Heart right ventricle (tissue), 16 donors: ENCODE measurements around the gene RANBP10. TPM values are rescaled to one million over a fixed set of nuclear protein-coding genes. Genes with fewer than 3 reads are reported as not detected.

Experiments used
- ATAC-seq, 8 donors: fragments of 200-7000 bp; cut with Tn5 transposase; one replicate each; pipeline ENCODE4 v1.9.1; 2020; ENCODE audit warnings: mild to moderate bottlenecking in 8 of 8, moderate library complexity in 8 of 8, moderate number of reproducible peaks in 1 of 8
- DNase-seq, 2 donors: peaks; one replicate each; pipeline ENCODE4 v3.0.0-alpha.2; 2020
- H3K27ac ChIP-seq, 10 donors: fragments of 200-600 bp; sonication (generic) in 2 of 10; one replicate each; pipeline versions ENCODE4 v1.5.0 to v1.8.0; 2020 to 2022; ENCODE audit warnings: mild to moderate bottlenecking in 3 of 10
- H3K27me3 ChIP-seq, 7 donors: fragments of 200-600 bp; one replicate each; pipeline ENCODE4 v1.8.0; 2021 to 2022; ENCODE audit warnings: mild to moderate bottlenecking in 2 of 7
- H3K36me3 ChIP-seq, 9 donors: fragments of 200-600 bp; sonication (generic) in 1 of 9; one replicate each; pipeline versions ENCODE4 v1.5.0 to v1.8.0; 2020 to 2022; ENCODE audit warnings: mild to moderate bottlenecking in 2 of 9
- H3K4me1 ChIP-seq, 9 donors: fragments of 200-600 bp; sonication (generic) in 1 of 9; one replicate each; pipeline versions ENCODE4 v1.5.0 to v1.8.0; 2020 to 2022; ENCODE audit warnings: mild to moderate bottlenecking in 4 of 9
- H3K4me3 ChIP-seq, 10 donors: fragments of 200-600 bp; sonication (generic) in 2 of 10; one replicate each; pipeline versions ENCODE4 v1.5.0 to v1.8.0; 2020 to 2022; ENCODE audit warnings: mild to moderate bottlenecking in 7 of 10, moderate library complexity in 2 of 10
- H3K9me3 ChIP-seq, 11 donors: fragments of 200-600 bp in 10 of 11; sonication (generic) in 2 of 11; one replicate each; pipeline versions ENCODE4 v1.5.0 to v1.8.0; 2013 to 2022; ENCODE audit warnings: mild to moderate bottlenecking in 2 of 11, control low read depth in 1 of 11, moderate library complexity in 1 of 11
- CTCF ChIP-seq, 9 donors: fragments of 200-600 bp; sonication (generic) in 2 of 9; IDR thresholded peaks; one replicate each; pipeline versions ENCODE4 v1.5.0 to v1.8.0; 2021 to 2022; ENCODE audit warnings: antibody characterized with exemption in 9 of 9, mild to moderate bottlenecking in 5 of 9, moderate library complexity in 1 of 9
- WGBS, 2 donors: extraction: QIAGEN DNeasy Blood & Tissue Kit; methylation state at CpG; one replicate each; pipeline ENCODE4 v1.1.7; 2013; ENCODE audit warnings: inconsistent platforms in 1 of 2; 5-methylcytosine and 5-hydroxymethylcytosine counted together
- intact Hi-C, 10 donors: fragments of 100-400 bp; cut with DNase I; formaldehyde crosslinking; loops; one replicate each; pipeline versions ENCODE4 v1.11.1 to v1.14.2; 2022
- polyA plus RNA-seq, 2 donors: library from polyadenylated mRNA; stranded (reverse); fragments of 200-250 nt; gene quantifications; one replicate each; pipeline ENCODE4 v1.2.3, GENCODE V29; 2013
- total RNA-seq, 10 donors: library from RNA; stranded (reverse); fragmentation: NEBNext Ultra II Directional in 3 of 10; extraction: Animal tissue kit (Norgen Biotek cat#: 25700) in 3 of 10; gene quantifications; one replicate each; pipeline versions ENCODE4 v1.2.1 to v1.2.4, GENCODE V29; 2021 to 2023
- donor health status: Arrhythmogenic right ventricular cardiomyopathy.
- donor health status: ischemic (EF 13 %, LVEDD 7.1; RV severe dilation, severe dysfunction).
- donor health status: healthy with polysubstance abuse.
- donor health status: DM: no; HTN: yes; CAD: no.
- donor health status: DM: no; HTN: no; CAD: no.
- donor health status: ischemic (EF 25% LVEDD 6.9; RV normal size, moderate dysfunction).
- donor health status: ischemic (EF 25% LVEDD 5.7; RV mildly dilated, moderate dysfunction).
- donor health status: healthy.
- donor health status: DM: yes; HTN: yes; CAD: no.
- donor health status: Ischemic cardiomyopathy.
- donor health status: ischemic (EF 35%, LVEDD 5.7; RV mildly dilated, moderate dysfunction).
- donor health status: nonischemic (EF 11% LVEDD 7.7; RV severe dilation, severe dysfunction).
- donor health status: DM: yes; HTN: yes; CAD: no.
- donor health status: PGD.
- donor health status: ischemic (EF 29% LVEDD 5.4; RV normal size, mild dysfunction).
- donor health status: nonischemic (EF 23%, LVEDD 6.1; RV moderate dilation, normal function).

The RANBP10 gene
- total and polyA plus RNA-seq, 12 donors = 6.4 to 21.6 (median 13.4) TPM

- WGBS, 2 donors = 48 to 52% methylated on average over 21 of the region's 21 CpGs
- H3K27me3 ChIP-seq = no peaks in the 10 kb centered on the region
- ATAC-seq = peak; percentile 38 to 84 (median 80)
- H3K4me3 ChIP-seq = peak overlapping the region in 2 of 10 donors; percentile 3 to 5
- H3K27ac ChIP-seq = peak overlapping the region; percentile 61 to 89 (median 81)
- H3K4me1 ChIP-seq = peaks cover 13 to 46% (median 28%) of the 10 kb centered on the region in 9 donors
- peaks cover 0 to 13% (median 0%) of the 10 kb centered on the region in 9 donors for H3K36me3 ChIP-seq
- intact Hi-C loops = loop anchor here (2.0 to 10.0 kb wide), 19 partner anchors 43 to 391 kb away; partner anchors contain the start of genes RANBP10 (in 6 of the 10), TSNAXIP1 (in 6 of the 10), GFOD2 (in 2 of the 10) and CENPT (in 1 of the 10)
- TF ChIP-seq CTCF (IDR thresholded peaks at IDR 0.05) = no peak
- peak; percentile 76 to 86 for DNase-seq
- H3K9me3 ChIP-seq = no peaks in the 10 kb centered on the region
These were observed 132.4 kb downstream of the RANBP10 start for GRCh38 chr16:67673712-67674580.

Other genes with a start within 250 kb of the RANBP10 start
- gene CTCF, start 244.0 kb downstream of the RANBP10 start, total RNA-seq = 10 to 100 TPM; 20.5 to 31.0 (median 24.8) TPM
- gene CTCF, start 244.0 kb downstream of the RANBP10 start, polyA plus RNA-seq = 10 to 100 TPM; 11.9 to 20.7 TPM
- gene CARMIL2, start 161.4 kb downstream of the RANBP10 start, total RNA-seq = 1 to 10 TPM in 3 of 10 donors, under 1 TPM in 6, not detected in 1; 0.27 to 2.7 (median 0.60) TPM
- gene CARMIL2, start 161.4 kb downstream of the RANBP10 start, polyA plus RNA-seq = 1 to 10 TPM in 1 of 2 donors, under 1 TPM in 1; 0.16 to 1.2 TPM
- gene ACD, start 146.3 kb downstream of the RANBP10 start, total RNA-seq = 10 to 100 TPM in 1 of 10 donors, 1 to 10 TPM in 9; 6.9 to 11.3 (median 8.6) TPM
- gene ACD, start 146.3 kb downstream of the RANBP10 start, polyA plus RNA-seq = 10 to 100 TPM in 1 of 2 donors, 1 to 10 TPM in 1; 7.7 to 15.0 TPM
- gene PARD6A, start 145.6 kb downstream of the RANBP10 start, total RNA-seq = 1 to 10 TPM; 1.7 to 5.9 (median 2.2) TPM
- 1 to 10 TPM; 2.7 to 5.8 TPM for gene PARD6A, start 145.6 kb downstream of the RANBP10 start, polyA plus RNA-seq
- 10 to 100 TPM in 1 of 10 donors, 1 to 10 TPM in 9; 3.6 to 12.7 (median 8.4) TPM for gene ENKD1, start 139.8 kb downstream of the RANBP10 start, total RNA-seq
- gene ENKD1, start 139.8 kb downstream of the RANBP10 start, polyA plus RNA-seq = 10 to 100 TPM; 24.5 to 30.9 TPM
- 1 to 10 TPM; 2.8 to 5.6 (median 4.3) TPM for gene C16orf86, start 139.7 kb downstream of the RANBP10 start, total RNA-seq
- gene C16orf86, start 139.7 kb downstream of the RANBP10 start, polyA plus RNA-seq = 1 to 10 TPM; 2.6 to 3.7 TPM
- 10 to 100 TPM in 2 of 10 donors, 1 to 10 TPM in 8; 6.0 to 10.7 (median 8.2) TPM for gene GFOD2, start 87.2 kb downstream of the RANBP10 start, total RNA-seq
- gene GFOD2, start 87.2 kb downstream of the RANBP10 start, polyA plus RNA-seq = 10 to 100 TPM in 1 of 2 donors, 1 to 10 TPM in 1; 8.2 to 10.9 TPM
- gene TSNAXIP1, start 329 bp upstream of the RANBP10 start, total RNA-seq = 1 to 10 TPM in 1 of 10 donors, under 1 TPM in 9; 0.15 to 1.1 (median 0.48) TPM
- 1 to 10 TPM in 1 of 2 donors, under 1 TPM in 1; 0.74 to 1.2 TPM for gene TSNAXIP1, start 329 bp upstream of the RANBP10 start, polyA plus RNA-seq
- gene THAP11, start 35.8 kb upstream of the RANBP10 start, total RNA-seq = 10 to 100 TPM; 20.6 to 41.3 (median 26.9) TPM
- 10 to 100 TPM in 1 of 2 donors, 1 to 10 TPM in 1; 6.0 to 23.5 TPM for gene THAP11, start 35.8 kb upstream of the RANBP10 start, polyA plus RNA-seq
- gene NUTF2, start 40.4 kb upstream of the RANBP10 start, total RNA-seq = 100 to 1,000 TPM in 1 of 10 donors, 10 to 100 TPM in 9; 73.9 to 105 (median 80.5) TPM
- gene NUTF2, start 40.4 kb upstream of the RANBP10 start, polyA plus RNA-seq = 100 to 1,000 TPM; 186 to 214 TPM
- gene CENPT, start 41.1 kb upstream of the RANBP10 start, total RNA-seq = 10 to 100 TPM; 16.1 to 27.1 (median 19.1) TPM
- 10 to 100 TPM; 31.1 to 63.3 TPM for gene CENPT, start 41.1 kb upstream of the RANBP10 start, polyA plus RNA-seq
- gene EDC4, start 66.5 kb upstream of the RANBP10 start, total RNA-seq = 10 to 100 TPM; 25.8 to 41.6 (median 31.3) TPM
- gene EDC4, start 66.5 kb upstream of the RANBP10 start, polyA plus RNA-seq = 10 to 100 TPM; 30.2 to 46.8 TPM
- 1 to 10 TPM in 6 of 10 donors, not detected in 4; 1.1 to 2.7 (median 1.5) TPM for gene NRN1L, start 78.3 kb upstream of the RANBP10 start, total RNA-seq
- 1 to 10 TPM; 1.8 to 4.0 TPM for gene NRN1L, start 78.3 kb upstream of the RANBP10 start, polyA plus RNA-seq
- gene PSKH1, start 86.7 kb upstream of the RANBP10 start, total RNA-seq = 10 to 100 TPM; 16.0 to 24.5 (median 20.5) TPM
- gene PSKH1, start 86.7 kb upstream of the RANBP10 start, polyA plus RNA-seq = 10 to 100 TPM; 15.7 to 22.9 TPM
- gene CTRL, start 125.3 kb upstream of the RANBP10 start, total RNA-seq = 1 to 10 TPM in 2 of 10 donors, under 1 TPM in 8; 0.39 to 1.6 (median 0.84) TPM
- gene CTRL, start 125.3 kb upstream of the RANBP10 start, polyA plus RNA-seq = 1 to 10 TPM in 1 of 2 donors, under 1 TPM in 1; 0.74 to 2.0 TPM
- 100 to 1,000 TPM in 1 of 10 donors, 10 to 100 TPM in 9; 48.9 to 164 (median 62.8) TPM for gene PSMB10, start 130.3 kb upstream of the RANBP10 start, total RNA-seq
- 100 to 1,000 TPM in 1 of 2 donors, 10 to 100 TPM in 1; 87.4 to 170 TPM for gene PSMB10, start 130.3 kb upstream of the RANBP10 start, polyA plus RNA-seq
- 10 to 100 TPM; 14.4 to 24.6 (median 20.6) TPM for gene LCAT, start 137.6 kb upstream of the RANBP10 start, total RNA-seq
- 10 to 100 TPM; 18.1 to 96.5 TPM for gene LCAT, start 137.6 kb upstream of the RANBP10 start, polyA plus RNA-seq
- gene SLC12A4, start 162.1 kb upstream of the RANBP10 start, total RNA-seq = 100 to 1,000 TPM in 1 of 10 donors, 10 to 100 TPM in 9; 70.9 to 107 (median 86.6) TPM
- gene SLC12A4, start 162.1 kb upstream of the RANBP10 start, polyA plus RNA-seq = 100 to 1,000 TPM in 1 of 2 donors, 10 to 100 TPM in 1; 70.1 to 116 TPM
- under 1 TPM in 1 of 10 donors, not detected in 9; 0.34 TPM for gene DPEP3, start 173.9 kb upstream of the RANBP10 start, total RNA-seq
- under 1 TPM in 1 of 2 donors, not detected in 1; 0.01 TPM for gene DPEP3, start 173.9 kb upstream of the RANBP10 start, polyA plus RNA-seq
- 1 to 10 TPM in 9 of 10 donors, not detected in 1; 1.2 to 6.2 (median 1.7) TPM for gene DPEP2, start 192.9 kb upstream of the RANBP10 start, total RNA-seq
- gene DPEP2, start 192.9 kb upstream of the RANBP10 start, polyA plus RNA-seq = 1 to 10 TPM; 1.0 to 1.5 TPM
- not detected for gene DPEP2NB, start 209.4 kb upstream of the RANBP10 start, total RNA-seq
- gene DPEP2NB, start 209.4 kb upstream of the RANBP10 start, polyA plus RNA-seq = not detected
- 10 to 100 TPM in 4 of 10 donors, 1 to 10 TPM in 6; 8.4 to 13.1 (median 9.7) TPM for gene DDX28, start 216.7 kb upstream of the RANBP10 start, total RNA-seq
- 1 to 10 TPM; 5.3 to 9.6 TPM for gene DDX28, start 216.7 kb upstream of the RANBP10 start, polyA plus RNA-seq
- 10 to 100 TPM in 2 of 10 donors, 1 to 10 TPM in 8; 4.8 to 13.1 (median 7.2) TPM for gene DUS2, start 216.7 kb upstream of the RANBP10 start, total RNA-seq
- gene DUS2, start 216.7 kb upstream of the RANBP10 start, polyA plus RNA-seq = 1 to 10 TPM; 4.2 to 9.6 TPM